ENCODE results near the gene SKAP2.

GRCh38 chr7:26680587-26680986, 183.8 kb downstream of the SKAP2 start:
- TF ChIP-seq POLR2A (IDR thresholded peaks at IDR 0.05; ENCODE audit: low read depth, low read length) (no peak), CTCF (IDR thresholded peaks at IDR 0.05; ENCODE audit: extremely low read depth in 1 of 2, insufficient read depth in 1 of 2, low read depth in 1 of 2, low read length in 2 of 2) (no peak)
